GM19324 (cell line): ENCODE data around the gene MAP6.

Experiments
- ATAC-seq: cut with Tn5 transposase; IDR thresholded peaks from one replicate; pipeline ENCODE4 v1.9.1; 2021; ENCODE audit warnings: mild to moderate bottlenecking, moderate library complexity; ENCODE audit not compliant: unreplicated experiment, low FRiP score

Gene MAP6

DNA sequence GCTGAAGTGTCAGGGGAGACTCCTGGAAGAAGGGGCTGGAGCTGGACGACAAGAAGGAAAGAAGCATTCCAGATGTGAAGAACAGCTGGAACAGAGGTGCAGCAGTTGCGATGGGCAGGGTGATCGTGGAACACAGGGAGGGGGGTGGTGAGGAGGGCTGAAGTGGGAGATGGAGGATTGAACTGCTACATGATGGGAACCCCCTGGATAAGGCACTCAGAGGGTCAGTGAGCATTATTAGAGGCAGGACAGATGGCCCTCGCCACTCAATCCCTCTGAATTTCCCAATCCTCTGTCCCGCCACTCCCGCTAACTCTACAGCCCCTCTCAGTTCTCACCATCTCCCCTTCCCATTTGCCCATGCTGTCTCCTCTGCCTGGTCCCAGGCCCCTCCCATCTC, 92.8 kb downstream of the MAP6 start:
- no peak for ATAC-seq

DNA sequence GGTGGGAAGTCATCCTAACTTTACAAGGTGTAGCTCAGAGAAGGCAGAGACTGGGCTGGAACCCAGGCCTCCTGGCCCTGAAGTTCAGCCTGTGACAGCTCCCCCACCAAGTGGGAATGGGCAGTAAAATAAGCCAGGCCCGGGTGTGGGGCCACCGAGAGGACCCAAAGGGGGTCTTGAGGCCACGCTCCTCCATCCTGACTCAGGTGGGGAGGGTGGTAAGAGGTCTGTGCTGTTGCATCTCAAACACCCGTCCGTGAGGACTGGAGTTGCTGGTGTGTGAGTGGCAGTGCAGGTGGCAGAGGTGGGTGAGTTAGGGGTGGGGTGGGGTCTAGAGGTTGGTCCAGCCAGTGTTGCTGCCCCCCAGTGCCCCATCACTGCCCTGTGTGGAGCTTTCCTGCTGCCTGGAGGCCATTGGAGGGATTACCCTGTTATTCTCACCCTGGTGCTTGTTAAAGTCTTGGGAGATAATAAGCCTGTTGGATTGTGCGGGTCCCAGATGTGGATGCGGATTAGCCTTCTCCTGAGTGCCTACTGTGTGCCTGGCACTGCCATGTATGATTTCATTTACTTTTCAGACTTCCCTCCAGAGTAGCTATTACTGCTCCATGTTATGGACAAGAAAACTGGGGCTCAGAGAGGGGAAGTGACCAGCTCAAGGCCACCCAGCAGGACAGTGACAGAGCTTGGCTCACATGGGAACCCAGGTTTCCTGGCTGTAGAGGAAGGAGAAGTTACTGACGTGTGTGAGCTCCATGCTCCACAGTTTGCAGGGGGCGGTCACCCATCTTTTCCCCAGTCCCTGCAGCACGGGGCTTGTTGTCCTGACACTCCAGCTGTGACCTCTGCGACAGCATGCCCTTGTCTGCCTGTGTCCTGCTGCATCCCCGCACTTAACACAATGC, 93.9 kb downstream of the MAP6 start:
- ATAC-seq: no peak

GRCh38 chr11:75572744-75573143, 96.1 kb downstream of the MAP6 start:
- no peak for ATAC-seq

GRCh38 chr11:75571625-75572024, 97.2 kb downstream of the MAP6 start:
- ATAC-seq: no peak

DNA sequence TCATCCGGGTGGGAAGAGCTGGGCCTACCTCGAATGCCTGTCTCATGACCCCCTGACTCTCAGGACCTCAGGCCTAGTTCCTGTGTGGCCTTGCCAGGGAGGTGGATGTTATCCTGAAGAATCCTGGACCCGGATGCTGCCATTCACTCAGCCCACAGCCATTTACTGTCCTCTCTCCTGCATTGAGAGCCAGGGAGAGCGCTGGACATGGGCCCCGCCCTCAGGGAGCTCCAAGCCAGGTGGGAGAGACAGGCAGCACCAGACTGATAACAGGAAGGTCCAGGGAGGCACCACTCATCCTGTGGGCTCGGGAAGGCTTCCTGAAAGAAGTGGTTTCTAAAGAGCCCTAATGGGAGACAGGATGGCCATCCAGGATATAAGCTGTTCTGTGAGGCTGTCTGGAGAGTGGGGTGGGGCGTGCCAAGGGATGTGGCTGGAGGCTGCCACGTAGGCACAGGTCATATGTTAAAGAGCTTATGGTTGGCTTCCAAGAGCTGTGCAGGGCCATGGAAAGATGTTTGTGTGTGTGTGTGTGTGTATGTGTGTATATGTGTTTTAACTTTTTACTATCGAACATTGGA, 98.2 kb downstream of the MAP6 start:
- ATAC-seq: no peak

DNA sequence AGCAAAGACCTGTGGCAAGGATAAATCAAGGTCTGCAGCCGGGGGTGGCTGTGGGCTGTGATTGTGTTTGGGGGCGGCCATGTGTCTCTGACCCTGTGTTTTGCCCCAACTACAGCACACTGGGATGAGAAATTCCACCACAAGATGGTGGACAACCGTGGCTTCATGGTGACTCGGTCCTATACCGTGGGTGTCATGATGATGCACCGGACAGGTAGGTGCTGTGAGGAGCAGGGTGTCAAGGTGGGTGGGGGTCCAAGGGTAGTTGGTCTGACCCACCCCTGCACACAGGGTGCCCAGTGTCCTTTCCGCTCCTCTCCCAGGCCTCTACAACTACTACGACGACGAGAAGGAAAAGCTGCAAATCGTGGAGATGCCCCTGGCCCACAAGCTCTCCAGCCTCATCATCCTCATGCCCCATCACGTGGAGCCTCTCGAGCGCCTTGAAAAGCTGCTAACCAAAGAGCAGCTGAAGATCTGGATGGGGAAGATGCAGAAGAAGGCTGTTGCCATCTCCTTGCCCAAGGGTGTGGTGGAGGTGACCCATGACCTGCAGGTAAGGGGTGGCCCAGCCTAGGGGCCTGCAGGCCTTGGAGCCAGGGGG, 100.1 kb downstream of the MAP6 start:
- ATAC-seq: no peak

DNA sequence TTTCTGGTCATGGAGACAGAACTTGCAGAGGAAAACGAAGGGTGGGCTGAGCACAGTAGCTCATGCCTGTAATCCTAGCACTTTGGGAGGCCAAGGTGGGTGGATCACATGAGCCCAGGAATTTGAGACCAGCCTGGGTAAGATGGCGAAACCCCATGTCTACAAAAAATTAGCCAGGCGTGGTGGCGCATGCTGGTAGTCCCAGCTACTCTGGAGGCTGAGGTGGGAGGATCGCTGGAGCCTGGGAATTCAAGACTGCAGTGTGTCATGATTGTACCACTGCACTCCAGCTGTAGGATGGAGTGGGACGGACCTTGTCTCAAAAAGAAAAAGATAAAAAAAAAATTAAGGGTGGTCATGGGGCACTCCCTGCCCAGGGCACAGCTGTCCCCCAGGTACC, 100.9 kb downstream of the MAP6 start:
- no peak for ATAC-seq

- no peak for ATAC-seq
Measured at GRCh38 chr11:75566763-75567279, 102.0 kb downstream of the MAP6 start.

- ATAC-seq: no peak
Measured at GRCh38 chr11:75565916-75566762, 102.7 kb downstream of the MAP6 start.

- no peak for ATAC-seq
Measured at GRCh38 chr11:75565221-75565814, 103.5 kb downstream of the MAP6 start.

GRCh38 chr11:75563978-75564552, 104.8 kb downstream of the MAP6 start:
- ATAC-seq: no peak

DNA sequence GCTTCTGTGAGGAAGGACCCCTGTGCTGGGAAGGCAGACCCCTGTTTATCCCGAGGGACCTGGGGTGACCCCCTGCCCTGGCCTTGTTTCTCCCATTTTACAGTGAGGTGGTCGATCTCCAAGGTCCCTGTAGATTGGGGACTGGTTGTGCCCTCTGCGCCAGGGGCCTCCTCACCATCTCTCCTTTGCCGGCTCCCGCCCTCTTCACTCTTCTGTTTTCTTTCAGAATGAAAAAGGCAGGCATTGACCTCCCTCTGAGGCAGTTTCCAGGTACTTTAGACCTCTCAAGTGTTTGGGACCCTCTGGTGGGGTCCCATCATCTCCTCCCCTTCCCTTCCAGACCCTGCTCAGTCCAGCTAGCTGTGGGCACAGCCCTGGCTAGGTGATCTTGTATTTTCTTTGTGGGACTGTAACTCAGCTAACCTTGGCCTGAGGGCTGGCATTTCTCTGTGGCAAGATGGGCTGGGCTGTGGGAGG, 105.3 kb downstream of the MAP6 start:
- no peak for ATAC-seq

GRCh38 chr11:75562836-75563484, 105.9 kb downstream of the MAP6 start:
- no peak for ATAC-seq

DNA sequence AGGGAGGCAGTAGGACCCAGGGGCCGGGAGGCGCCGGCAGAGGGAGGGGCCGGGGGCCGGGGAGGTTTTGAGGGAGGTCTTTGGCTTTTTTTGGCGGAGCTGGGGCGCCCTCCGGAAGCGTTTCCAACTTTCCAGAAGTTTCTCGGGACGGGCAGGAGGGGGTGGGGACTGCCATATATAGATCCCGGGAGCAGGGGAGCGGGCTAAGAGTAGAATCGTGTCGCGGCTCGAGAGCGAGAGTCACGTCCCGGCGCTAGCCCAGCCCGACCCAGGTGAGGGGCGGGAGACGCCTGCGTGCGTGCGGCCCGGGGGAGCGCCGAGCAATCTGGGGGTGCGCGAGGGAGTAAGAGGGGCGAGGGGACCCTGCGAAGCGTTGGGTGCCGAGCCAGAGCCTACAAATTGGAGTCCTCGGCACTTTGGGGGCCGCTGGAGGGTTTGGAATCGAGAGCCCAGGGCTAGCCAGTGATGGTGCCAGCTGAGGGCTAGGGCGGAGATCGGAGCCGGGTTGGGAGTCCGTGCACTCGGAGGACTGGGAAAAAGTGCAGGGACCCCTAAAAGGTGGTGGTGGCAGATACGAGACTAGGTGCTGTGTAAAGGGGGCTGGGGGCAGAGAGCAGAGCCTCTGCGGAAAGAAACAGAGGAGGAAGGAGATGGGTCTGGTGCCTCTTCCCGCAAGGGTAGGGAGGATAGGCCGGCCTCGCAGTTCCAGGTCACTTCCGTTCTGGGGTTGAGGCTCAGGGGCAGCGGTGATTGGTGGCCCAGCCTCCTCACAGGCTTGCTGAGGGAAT, 106.6 kb downstream of the MAP6 start, which contains the start of gene SERPINH1:
Gene SERPINH1, plus strand, starts transcription at position 206 of the 788 bp plus-strand sequence. CDS start 4,097 bp downstream, outside the sequence.
- no peak for ATAC-seq

DNA sequence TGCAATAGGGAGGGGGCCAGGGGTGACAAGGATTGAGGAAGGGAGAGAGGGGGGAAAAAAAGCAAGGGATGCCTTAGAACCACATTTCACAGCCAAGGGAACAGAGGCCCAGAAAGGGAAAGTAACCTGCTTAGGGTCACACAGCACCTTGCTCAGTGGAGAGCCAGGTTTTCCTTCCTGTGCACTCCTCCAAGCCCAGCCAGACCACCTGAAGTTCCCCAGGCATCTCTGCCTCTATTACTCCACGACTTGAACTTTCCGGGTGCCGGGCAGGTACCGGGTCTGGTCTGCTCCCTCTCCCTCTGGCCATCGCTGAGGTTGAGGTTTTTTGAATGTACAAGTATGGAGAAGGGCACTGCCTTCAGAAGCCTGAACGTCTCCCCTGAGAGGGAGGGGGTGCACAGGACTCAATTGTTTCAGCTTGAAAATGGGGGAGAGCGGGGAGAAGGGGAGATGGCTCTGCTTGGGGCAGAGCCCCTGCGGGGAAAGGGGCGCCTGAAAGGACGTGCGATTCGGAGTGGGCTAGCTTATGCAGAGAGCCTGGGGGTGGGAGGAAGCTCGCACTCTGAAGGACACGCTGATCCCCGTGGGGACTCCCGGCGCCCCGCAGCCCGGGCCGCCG, 107.3 kb downstream of the MAP6 start:
- ATAC-seq: no peak

DNA sequence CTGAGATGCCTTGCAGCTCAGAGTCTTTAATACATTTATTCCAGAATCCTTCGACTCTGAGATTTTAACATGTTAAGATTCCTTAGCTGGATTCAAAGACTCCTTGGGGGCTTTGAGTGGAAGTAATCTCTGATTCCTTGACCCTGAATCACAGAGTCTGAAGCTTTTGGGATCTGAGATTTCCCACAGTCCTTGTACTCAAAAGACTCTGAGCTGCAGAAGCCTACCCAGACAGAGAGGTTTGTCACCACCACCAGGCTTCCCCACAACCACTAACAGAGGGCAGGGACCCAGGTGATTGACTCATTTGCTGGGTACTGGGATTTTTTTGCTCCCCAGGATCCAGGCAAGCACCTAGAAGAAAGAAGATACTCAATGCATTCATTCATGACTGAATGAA, 108.2 kb downstream of the MAP6 start:
- ATAC-seq: no peak

DNA sequence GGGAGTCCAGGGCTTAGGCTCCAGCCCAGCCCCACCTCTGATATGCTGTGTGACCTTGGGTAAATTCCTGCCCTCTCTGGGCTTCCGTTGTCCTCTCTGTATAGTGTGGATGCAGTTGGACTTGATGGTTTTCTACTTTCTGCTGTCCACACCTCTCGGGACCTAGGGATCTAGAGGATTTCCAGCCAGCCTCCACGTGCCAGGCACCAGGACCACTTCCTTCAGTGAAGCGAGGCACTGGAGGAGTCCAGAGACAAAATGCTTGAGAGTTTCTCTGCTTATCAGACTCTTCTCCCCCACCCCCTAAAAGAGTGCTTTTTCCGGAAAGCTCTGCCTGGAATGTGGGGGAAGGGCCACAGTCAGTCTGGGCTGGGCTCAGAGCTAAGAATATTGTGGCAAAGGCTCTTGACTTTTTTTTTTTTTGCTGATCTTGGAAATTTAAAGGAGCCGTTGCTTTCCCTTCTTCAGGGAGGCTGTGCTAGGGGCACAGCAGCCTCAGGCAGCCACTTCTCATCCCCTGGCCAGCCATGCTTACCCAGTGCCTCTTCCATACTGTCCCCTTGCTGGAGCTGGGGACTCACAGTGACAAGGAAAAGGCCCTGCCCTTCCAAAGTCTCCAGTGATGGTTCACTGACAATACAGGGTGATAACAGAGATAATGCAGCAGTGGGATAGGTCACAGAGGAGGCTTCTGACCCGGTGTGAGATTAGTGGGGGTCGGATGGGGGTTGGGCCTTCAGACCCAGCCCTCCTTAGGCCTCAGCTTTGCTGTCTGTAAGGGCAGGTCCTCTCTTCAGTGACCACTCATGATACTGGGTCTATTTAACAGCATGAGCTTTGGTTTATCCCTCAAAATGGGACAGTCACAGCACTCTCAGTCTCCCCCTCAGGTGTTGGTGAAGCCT, 109.6 kb downstream of the MAP6 start:
- no peak for ATAC-seq
